Measurements from ENCODE around the gene NALCN. TPM values are rescaled to one million over a fixed set of nuclear protein-coding genes. Genes with fewer than 3 reads are reported as not detected.

The NALCN gene
- total and polyA plus RNA-seq, 8 donors: 0.26 to 1.9 (median 0.74) TPM

- H3K36me3 ChIP-seq: no peaks in the 10 kb centered on the region
- TF ChIP-seq CTCF (IDR thresholded peaks at IDR 0.05): no peak
- no peaks in the 10 kb centered on the region for H3K9me3 ChIP-seq
- no peak for DNase-seq
- no peaks in the 10 kb centered on the region for H3K27me3 ChIP-seq
- H3K27ac ChIP-seq: no peak overlapping the region
- intact Hi-C loops (cut with DNase I): no loop called here
- no peak for ATAC-seq
- H3K4me1 ChIP-seq: no peaks in the 10 kb centered on the region
- H3K4me3 ChIP-seq: no peak overlapping the region
These were observed 225.3 kb downstream of the NALCN start for GRCh38 chr13:101190976-101191375.

DNA sequence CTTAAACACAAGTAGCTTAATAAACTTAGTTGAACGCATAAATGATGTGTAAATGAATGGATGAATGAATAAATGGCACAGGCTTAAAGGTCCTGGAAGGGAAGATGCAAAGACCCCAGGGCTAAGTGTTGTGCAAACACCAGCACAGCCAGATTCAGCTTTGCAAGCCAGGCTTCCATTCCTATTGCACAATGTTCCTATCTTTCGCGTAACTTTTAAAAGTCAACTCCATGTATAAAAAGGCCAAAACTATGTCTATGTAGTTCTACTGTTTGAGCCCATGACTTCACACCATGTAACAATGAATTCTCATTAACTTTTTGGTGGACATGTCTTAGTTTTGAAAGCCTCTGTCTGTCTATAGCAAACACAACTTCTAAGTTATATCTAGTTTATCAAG lies 226.0 kb downstream of the NALCN start:
- DNase-seq: no peak
- no peaks in the 10 kb centered on the region for H3K9me3 ChIP-seq
- ATAC-seq: no peak
- H3K27ac ChIP-seq: no peak overlapping the region
- H3K27me3 ChIP-seq: no peaks in the 10 kb centered on the region
- H3K4me3 ChIP-seq: no peak overlapping the region
- no peaks in the 10 kb centered on the region for H3K36me3 ChIP-seq
- intact Hi-C loops (cut with DNase I): no loop called here
- H3K4me1 ChIP-seq: no peaks in the 10 kb centered on the region
- no peak for TF ChIP-seq CTCF (IDR thresholded peaks at IDR 0.05)

DNA sequence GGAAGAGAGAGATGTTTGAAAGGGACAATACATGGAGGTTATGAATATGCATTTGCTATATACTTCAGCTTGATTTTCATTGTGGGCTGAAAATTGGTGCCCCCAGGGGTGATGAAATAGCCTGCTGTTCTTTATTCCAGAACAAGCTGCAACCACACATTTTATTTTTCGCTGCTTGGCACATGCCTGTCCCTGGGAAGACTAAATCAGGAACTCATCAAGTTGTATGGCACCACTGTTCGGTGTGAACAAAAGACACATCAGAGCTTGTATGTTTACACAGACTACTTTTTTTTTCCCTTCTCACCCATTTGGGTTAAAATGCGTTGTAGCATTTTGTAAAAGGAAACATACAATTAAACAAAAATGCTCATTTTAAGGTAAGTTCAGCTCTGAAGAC lies 230.7 kb downstream of the NALCN start:
- Histone ChIP-seq H3K4me3 (no peak overlapping the region), H3K36me3 (no peaks in the 10 kb centered on the region), H3K9me3 (no peaks in the 10 kb centered on the region), H3K4me1 (no peaks in the 10 kb centered on the region), H3K27me3 (no peaks in the 10 kb centered on the region), H3K27ac (no peak overlapping the region)
- ATAC-seq (no peak), DNase-seq (no peak)
- TF ChIP-seq CTCF (IDR thresholded peaks at IDR 0.05): no peak
- intact Hi-C loops (cut with DNase I): no loop called here

- DNase-seq (no peak), ATAC-seq (no peak)
- Histone ChIP-seq H3K27me3 (no peaks in the 10 kb centered on the region), H3K36me3 (no peaks in the 10 kb centered on the region), H3K27ac (no peak overlapping the region), H3K4me1 (no peaks in the 10 kb centered on the region), H3K9me3 (no peaks in the 10 kb centered on the region), H3K4me3 (no peak overlapping the region)
- no peak for TF ChIP-seq CTCF (IDR thresholded peaks at IDR 0.05)
- intact Hi-C loops (cut with DNase I): no loop called here
These were observed 235.1 kb downstream of the NALCN start for GRCh38 chr13:101181076-101181685.

DNA sequence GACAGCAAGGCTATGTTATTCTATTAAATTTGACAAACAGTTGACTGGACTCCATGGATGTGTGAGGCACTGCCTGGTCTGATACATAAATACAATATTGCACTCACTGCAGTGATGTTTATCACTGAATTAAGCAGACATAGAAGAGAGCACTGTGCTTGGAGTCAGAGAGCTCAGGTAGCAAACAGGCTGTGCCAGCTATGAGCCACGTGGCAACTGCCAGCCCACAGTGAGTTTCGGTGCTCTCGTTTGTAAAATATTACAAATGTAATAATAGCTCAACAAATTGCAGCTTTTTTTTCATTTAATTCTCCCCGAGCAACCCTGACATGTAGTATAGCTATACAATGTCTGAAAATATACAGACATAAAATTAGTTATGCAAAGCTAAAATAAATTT lies 237.3 kb downstream of the NALCN start:
- intact Hi-C loops (cut with DNase I): no loop called here
- Histone ChIP-seq H3K9me3 (no peaks in the 10 kb centered on the region), H3K4me1 (no peaks in the 10 kb centered on the region), H3K27me3 (no peaks in the 10 kb centered on the region), H3K36me3 (no peaks in the 10 kb centered on the region), H3K4me3 (no peak overlapping the region), H3K27ac (no peak overlapping the region)
- no peak for TF ChIP-seq CTCF (IDR thresholded peaks at IDR 0.05)
- ATAC-seq (no peak), DNase-seq (no peak)

Measured in left lung (tissue), 10 donors.